ENCODE measurements around the gene CD207.
"Not testable (repeated sequence)": the region's sequence is repeated elsewhere in the genome, so short reads cannot be mapped to it uniquely, and the experiment has no call there.

Gene CD207

DNA sequence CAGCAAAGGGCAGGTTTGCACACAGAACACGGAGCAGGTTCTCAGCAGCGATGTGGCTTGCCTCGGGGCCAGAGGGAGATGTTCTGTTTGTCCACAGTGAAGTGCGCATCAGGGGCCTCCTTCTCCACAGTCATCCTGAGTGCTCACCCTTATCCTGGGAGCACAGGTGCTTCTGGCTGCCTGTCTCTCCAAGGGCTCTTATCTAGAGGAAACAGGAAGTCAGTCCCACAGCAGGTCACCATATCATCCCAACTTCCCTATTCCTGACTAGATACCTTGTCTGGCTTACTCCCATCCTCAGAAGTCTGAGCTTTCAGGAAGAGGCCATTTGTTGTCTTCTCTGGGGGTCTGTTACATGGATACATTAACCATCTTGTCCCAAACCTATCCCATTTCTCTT, at the start of gene CD207:
CD207 (minus strand) TSS at position 174 of the 400 bp plus-strand sequence; CDS start at position 134, 40 bp downstream.
- no peak for DNase-seq

DNA sequence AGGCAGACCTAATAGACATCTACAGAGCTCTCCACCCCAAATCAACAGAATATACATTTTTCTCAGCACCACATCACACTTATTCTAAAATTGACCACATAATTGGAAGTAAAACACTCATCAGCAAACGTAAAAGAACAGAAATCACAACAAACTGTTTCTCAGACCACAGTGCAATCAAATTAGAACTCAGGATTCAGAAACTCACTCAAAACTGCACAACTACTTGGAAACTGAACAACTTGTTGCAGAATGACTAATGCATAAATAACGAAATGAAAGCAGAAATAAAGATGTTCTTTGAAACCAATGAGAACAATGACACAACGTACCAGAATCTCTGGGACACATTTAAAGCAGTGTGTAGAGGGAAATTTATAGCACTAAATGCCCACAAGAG, 42.9 kb upstream of the CD207 start:
- peak; percentile 82 for DNase-seq

DNA sequence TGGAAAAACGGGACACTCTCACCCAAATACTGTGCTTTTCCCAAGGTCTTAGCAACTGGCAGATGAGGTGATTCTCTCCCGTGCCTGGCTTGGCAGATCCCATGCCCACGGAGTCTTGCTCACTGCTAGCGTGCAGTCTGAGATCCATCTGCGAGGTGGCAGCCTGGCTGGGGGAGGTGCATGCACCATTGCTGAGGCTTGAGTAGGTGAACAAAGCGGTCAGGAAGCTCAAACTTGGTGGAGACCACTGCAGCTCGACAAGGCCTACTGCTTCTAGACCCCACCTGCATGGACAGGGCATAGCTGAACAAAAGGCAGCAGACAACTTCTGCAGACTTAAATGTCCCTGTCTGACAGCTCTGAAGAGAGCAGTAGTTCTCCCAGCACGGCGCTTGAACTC, 40.5 kb upstream of the CD207 start:
- not testable (repeated sequence) for DNase-seq

DNA sequence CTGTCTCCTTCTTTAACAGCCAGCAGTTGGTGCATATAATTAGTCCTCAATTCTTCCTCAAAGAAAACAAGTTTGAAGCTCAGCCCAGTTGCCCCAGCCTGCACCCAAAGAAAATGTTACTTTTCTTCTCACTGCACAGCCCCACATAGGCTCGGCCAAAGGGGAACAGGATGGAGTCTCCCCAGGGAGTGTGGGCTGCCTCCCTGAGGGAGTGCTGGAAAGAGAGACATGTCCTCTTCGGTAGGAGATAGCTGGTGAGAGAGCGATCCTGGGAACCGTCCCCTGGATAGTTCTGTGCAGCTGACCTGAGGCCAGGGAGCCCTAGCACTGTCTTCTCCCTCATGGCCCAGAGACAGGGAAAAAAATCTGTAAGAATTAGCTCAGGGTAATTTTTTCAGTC, 37.9 kb upstream of the CD207 start:
- DNase-seq: no peak

DNA sequence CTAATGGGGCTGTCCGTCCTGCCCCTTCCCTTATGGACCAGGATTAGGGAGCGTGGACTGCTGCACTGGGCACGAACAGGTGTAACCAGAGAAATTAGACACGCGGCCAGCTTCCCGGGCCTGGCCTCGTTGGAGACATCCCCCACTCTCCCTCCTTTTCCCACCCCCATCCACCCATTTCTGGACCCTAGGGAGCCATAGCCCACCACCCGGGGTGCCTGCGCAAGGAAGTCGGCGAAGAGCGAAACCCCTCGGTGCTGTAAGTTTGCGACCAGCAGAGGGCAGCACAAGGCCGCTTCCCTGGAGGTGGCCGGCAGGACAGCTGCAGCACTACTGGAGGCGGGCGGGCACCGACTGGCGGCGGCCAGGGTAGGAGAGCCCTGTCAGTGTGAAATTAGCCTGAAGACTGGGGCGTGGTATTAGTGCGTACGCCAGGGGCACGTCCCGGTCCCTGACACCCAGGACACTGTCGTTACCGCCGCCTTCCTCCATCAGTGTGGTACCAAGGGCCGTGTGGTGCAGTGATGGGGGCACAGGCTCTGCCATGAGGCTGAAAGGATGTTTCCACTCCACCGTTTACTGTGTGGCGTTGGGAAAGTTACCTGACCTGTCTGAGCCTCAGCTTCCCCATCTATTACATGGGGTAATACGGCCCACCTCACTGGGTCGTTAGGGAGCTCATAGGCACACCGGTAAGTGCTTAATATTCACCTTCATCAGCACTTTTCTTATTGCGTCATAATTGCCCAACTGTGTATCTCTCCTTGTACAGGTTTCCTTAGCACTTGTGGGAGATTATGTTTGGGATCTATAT, 36.0 kb upstream of the CD207 start:
- DNase-seq: peak; percentile 89

DNA sequence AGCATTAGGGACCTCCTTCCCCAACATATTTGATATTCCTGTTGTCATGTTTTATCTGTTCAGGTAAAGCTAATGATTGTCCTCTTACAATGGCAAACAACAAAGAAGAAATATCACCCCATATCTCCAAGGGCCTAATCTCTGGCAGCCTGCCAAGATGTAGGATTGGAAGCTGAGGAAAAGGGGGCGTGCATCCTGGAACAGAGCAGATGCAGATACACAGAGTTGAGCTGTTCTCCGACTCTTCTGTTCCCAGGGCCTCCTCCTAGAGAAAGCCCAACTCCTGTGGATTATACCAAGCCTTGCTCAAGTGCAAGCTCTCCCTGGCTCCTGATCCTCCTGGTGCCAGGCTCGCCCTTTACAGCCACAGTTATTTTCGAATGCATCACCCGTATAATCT, 35.2 kb upstream of the CD207 start:
- DNase-seq: no peak

DNA sequence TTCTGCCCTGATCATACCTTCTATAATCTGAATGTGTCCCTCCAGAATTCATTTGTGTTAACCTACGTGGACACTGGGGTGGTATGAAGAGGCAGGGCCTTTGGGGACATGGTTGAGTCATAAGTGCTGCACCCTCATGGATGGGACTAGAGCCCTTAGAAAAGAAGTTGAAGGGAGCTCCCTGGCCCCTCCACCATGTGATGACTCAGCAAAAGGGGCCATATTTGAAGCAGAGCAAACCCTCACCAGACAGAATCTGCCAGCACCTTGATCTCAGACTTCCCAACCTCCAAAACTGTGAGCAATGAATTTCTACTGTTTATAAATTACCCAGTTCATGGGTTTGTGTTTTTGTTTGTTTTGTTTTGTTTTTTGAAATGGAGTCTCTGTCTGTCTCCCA, 33.4 kb upstream of the CD207 start:
- no peak for DNase-seq

DNA sequence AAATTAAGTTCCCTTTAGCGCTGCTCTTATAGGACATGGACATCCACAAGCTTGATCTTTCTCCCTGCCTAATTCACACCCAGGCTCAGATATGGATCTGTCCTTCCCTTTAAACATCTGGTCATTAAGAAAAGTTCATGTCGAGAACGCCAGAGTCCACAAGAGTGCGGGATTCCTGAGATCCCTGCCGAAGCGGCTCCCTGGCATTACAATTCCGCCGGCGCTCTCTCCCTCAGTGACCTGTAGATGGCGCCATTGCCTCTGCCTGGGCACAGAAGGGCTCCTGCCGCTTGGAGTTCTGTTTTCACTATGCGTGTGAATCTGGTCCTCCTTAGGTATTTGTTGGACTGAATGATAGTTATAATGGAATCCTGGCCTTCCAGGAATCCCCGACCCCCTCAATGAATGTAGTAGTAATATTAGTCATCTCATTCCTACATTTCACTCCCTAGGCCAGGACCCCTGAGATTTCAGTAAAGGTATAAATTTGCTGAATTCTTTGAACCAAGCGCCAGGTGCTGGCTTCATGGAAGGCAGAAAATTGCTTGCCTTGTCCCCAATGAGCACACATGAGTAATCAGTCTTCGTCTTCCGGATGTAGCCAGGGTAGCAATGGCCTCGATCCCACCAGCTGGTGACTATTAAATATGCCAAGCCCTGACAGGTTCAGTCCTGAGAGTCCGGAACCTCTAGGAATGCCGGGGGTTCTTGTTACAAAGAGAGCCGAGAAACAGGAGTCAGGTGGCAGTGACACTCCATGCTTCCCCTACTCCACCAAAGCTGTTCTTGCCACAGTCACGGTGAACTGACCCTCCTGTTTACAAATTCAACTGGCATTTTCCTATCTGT, 26.4 kb upstream of the CD207 start:
- peak; percentile 82 for DNase-seq

DNA sequence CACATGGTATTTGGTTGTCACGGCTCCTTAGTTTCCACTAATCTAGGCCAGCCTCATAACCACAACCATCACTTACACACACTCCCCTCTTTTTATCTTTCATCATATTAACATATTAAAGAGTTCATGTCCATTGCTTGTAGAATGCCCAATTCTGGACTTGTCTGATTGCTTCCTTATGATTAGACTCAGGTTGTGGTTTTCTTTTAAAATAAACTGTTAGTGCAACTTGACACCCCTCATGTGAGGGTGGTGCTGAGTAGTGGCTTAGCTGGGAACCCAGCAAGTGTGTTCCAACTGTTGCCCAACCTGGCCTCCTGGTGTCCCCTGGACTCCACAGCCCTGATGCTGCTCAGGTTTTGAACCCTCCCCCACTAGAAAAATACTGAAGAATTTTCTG, 20.1 kb upstream of the CD207 start:
- DNase-seq: no peak

DNA sequence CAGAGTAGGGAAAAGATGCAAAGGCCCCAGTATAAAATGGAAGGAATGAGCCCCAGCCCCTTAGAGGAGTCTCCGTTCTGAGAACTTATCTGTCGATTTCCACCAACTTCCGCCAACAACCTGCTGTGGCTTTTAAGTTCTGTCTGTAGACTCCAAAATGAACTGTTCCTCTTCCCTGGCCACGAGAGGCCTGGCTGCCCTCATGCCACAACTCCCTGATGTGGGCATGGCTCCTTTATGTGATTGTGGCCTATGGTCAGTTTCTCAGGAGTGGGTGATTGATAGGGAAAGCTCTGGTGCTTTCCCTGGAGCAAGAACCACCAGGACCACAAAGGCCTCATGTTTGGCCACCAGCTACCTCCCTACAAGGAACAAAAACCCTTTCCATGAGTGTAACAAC, 18.8 kb upstream of the CD207 start:
- no peak for DNase-seq

DNA sequence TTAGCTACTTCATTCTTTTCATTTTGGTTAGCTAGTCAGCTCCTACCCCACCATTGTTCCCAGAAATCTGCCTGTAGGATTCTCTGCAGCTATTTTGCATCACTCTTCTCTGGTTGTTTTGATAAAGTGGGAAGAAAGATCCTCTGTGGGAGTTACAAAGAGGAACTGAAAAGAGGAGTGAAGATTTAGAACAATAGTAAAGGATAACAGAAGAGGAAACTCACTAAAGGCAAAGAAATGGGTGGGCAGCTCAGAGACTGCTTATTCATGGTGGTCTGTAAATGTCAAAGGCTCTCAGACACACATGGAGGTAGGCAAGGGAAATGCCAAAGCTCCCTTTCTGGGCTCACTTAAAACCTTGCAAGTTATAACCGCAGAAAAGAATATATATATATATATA, 17.2 kb upstream of the CD207 start:
- DNase-seq: no peak

DNA sequence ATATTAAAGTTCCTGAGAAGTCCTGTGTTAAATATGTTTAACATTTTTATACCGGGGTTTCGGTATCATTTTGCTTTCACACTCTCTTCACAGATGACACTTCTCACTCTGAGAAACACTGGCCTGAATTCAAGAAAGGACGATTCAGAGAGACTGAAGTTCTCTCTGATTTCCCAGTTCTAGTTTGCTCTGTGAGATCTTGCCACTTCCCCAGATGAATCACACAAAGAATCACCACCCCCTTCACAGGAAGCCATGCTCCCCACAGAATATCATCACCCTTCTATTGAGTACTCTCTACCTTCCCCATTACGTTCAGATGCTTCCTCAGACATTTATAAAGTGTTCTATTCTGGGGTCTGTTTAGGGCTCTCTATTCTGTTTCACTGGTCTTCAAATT, 16.1 kb upstream of the CD207 start:
- peak; percentile 91 for DNase-seq

DNA sequence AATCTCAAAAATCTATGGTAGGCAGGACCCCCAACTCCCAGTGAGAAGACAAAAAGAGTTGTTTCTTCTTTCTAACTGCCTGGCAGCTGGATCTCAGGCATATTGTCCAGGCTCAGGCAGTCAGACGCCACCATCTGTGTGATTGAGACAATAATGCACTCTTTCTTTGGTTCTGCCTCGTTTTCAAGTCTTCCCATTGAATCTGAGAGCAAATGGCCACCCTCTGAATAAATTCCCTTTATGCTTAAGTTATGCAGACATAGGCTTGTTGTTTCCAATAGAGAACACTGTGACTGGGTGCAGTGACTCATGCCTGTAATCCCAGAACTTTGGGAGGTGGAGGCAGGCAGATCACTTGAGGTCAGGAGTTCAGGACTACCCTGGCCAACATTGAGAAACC, 15.3 kb upstream of the CD207 start:
- peak; percentile 17 for DNase-seq

DNA sequence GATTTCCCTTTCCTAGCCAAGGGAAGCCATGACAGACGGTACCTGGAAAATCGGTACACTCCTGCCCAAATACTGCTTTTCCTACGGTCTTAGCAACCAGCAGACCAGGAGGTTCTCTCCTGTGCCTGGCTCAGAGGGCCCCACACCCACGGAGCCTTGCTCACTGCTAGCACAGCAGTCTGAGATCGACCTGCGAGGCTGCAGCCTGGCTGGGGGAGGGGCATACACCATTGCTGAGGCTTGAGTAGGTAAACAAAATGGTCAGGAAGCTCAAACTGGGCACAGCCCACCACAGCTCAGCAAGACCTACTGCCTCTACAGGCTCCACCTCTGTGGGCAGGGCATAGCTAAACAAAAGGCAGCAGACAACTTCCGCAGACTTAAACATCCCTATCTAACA, 6.8 kb upstream of the CD207 start:
- no peak for DNase-seq

DNA sequence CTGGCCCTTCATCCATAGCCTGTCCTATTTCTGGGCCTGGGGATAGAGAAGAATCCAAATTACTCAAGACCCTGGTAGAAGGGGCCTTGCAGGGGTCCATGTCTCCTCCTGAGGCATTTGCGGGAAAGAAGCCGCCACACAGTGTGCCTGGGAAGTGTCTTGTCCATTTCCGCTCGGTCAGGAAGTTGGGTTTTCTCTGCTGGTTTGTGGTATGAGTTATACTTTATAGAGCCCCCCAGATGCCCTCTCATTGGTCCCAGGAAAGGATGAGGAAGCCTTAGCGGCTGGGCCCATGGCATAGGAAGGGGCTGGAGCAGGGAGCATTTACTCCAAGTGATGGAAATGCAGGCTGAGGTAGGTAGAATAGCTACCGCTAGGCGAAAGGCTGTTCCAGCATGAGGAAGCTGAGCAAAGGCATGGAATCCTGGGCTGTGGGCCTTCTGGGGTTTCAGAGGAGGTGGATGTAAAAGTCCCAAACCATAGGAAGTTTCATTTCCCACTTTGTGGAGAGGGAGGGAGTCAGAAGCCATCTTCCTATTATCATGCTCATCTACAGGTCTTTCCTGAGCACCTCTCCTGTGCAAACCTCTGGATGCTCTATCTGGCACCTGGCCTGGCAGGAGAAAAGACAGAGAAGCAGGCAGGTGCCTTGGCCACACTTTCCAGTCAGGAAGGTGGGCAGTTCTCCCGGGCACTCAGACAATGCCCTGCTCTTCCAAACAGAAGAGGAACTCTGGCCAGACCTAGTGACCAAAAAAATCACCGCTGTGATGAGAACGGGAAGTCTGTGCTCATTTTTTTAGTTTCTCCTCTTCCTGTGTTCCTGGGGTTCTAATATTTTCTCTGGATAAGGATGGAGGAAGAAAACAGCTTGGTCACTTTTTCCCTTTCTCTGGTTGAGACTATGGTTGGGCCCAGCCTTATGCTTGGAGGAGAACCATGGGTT, 2.6 kb upstream of the CD207 start:
- no peak for DNase-seq

DNA sequence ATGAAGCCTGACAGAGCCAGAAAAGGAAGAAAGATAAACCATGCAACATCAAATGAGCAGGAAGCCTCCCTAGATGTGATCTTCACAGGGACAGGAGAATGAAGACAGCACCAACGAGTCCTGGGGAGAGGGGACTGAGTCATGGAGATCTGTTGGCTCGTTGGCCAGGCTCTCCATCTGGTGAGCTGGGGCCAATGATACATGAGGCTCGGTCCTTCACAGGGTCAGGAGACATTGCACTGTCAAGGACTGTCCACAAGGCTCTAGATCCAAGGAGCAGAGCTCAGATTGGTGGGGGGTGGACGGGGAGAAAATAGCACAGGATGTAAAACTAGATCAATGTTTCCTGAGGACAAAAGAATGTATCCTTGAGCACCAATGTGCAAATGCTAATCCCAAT, 735 bp downstream of the CD207 start:
- DNase-seq: no peak

DNA sequence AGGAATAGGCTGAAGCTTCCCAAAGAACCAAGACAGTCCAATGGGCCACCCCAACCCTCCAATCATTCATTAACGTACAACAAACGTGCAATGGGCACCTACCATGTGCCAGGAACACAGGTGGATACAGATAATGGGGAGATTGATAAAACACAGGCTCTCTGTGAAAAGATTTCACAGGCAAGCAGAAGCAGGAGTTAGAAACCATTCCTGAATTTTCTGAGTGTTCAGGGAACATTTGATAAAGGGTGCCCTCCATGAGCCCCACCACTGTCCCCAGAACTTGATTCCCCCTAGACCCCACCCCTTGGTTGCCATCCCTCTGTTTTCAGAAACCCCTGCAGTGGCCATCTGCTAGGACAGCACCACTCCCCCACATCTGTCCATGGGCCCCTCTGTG, 1.5 kb downstream of the CD207 start:
- no peak for DNase-seq

DNA sequence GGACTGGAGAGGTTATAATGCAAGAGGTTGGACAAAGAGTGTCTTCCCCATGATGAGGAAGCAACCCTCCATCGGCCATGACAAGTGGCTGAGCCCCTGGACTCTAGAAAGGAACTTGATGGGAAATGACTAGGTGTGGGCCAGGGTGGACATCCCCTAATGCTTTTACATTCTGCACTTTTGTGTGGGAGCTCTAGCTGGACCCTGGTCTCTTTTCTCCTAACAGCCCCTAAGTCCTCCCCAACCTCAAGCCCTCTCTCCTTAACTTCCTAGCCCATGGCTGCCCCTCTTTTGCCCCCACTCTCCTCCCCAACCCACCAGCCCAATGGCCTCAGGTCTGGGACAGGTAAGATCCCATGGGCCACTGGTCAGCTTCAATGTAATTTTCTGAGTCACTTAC, 2.4 kb downstream of the CD207 start:
- DNase-seq: no peak

DNA sequence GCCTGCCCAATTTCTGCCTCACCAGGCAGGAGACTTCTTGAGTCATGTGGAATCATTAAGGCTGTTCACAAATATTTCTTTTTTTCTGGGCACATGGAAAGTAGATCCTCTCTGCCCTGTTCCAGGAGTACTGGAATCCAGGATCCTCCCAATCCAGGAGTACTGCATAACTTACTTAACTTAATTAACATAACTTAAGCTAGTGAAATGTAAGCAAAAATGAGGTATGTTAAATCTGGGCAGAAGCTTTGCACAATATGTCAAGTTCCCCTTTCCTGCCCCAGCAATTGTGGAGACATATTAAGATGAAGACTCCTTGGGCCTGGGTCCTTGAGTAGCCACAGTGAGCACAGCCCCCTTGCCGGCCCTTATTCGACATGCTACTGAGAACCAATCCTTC, 3.2 kb downstream of the CD207 start:
- DNase-seq: no peak

DNA sequence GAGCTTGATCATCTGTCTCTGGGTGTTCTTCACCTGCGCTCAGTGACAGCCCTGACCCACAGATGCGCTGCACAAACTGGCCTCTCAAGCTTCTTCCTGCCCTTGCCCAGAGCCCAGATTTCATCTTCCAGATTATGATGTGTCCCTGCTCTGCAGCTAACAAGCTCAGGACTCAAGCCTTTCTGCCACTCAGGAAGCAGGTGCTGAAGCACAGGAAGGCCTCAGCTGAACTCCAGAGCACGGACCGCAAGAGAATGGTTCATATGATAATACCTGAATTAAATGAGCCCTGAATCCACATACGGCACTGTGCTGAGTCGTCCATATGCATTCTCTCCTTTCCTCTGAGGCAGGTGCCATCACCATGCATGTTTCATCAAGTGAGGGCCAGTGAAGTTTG, 3.8 kb downstream of the CD207 start:
- no peak for DNase-seq

DNA sequence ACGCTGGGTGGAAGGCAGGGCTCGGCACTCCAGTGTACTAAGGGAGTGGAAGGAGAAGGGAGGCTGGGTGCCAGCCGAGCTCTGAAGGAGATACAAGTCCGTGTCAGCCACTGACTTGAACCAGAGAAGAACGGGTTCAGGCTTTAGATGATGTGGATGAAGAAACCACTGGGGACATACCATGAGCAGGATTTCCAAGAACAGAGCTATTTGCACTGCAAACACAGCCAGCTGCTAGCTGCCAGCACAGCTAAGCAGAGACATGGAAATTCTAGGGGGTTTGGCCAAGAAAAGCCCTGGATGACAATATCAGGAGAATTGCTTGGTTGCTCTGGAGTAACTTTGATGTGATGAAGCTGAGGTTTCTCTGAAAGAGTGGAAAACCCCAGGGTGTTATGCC, 5.2 kb downstream of the CD207 start:
- no peak for DNase-seq

DNA sequence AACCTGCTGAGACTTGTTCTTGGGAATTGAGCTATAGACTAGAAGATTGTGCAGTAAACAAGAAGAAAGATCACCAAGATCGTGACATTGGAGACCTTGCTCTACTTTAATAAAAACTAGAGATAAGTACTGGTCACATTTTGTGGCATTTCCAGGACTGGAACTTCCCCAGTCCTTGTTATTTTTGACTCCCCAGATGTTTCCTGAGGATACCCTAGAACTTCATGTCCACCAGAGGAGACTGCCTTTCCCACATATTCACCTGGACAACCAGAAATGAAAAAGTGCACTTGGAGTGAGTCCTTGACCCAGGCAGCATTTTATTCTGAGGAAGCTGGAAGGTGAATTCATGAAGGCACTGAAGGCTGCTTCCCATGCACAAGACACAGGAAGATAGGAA, 5.7 kb downstream of the CD207 start:
- DNase-seq: no peak
